DND-41 (cell line): ENCODE data around the gene SMARCA2.

Experiments
- ATAC-seq: fragments of 200-7000 bp; cut with Tn5 transposase; 3 replicates; pipeline ENCODE4 v1.9.1; 2021; ENCODE audit warnings: low read depth; ENCODE audit not compliant: insufficient read depth
- DNase-seq: peaks from one replicate; pipeline ENCODE4 v3.0.0-alpha.2; 2020
- H2AFZ ChIP-seq: 2 replicates; pipeline ENCODE4 v1.6.0; 2012; ENCODE audit warnings: low read depth, low read length
- H3K27ac ChIP-seq: 2 replicates; pipeline ENCODE4 v1.5.1; 2012; ENCODE audit warnings: low read length, inconsistent platforms
- H3K27me3 ChIP-seq: fragments of 200-600 bp; sonication (generic); 2 replicates; pipeline ENCODE4 v1.6.0; 2012; ENCODE audit warnings: low read length, mild to moderate bottlenecking, inconsistent platforms; ENCODE audit not compliant: insufficient read depth, poor library complexity
- H3K36me3 ChIP-seq: 2 replicates; pipeline ENCODE4 v1.5.1; 2012; ENCODE audit warnings: low read length, inconsistent platforms; ENCODE audit not compliant: insufficient read depth
- H3K4me1 ChIP-seq: 2 replicates; pipeline ENCODE4 v1.5.1; 2012; ENCODE audit warnings: mild to moderate bottlenecking, low read length; ENCODE audit not compliant: insufficient read depth
- H3K4me2 ChIP-seq: 2 replicates; pipeline ENCODE4 v1.6.0; 2012; ENCODE audit warnings: mild to moderate bottlenecking, moderate library complexity, low read length, inconsistent platforms; ENCODE audit not compliant: insufficient read depth
- H3K4me3 ChIP-seq, 2 experiments: fragments of 200-600 bp in 1 of 2; shearing (Covaris generic) in 1 of 2; 2 replicates each; pipeline ENCODE4 v1.5.1; 2012 to 2016; ENCODE audit warnings: inconsistent platforms in 2 of 2, low read length in 2 of 2, mild to moderate bottlenecking in 2 of 2, low read depth in 1 of 2, moderate library complexity in 1 of 2
- H3K79me2 ChIP-seq: 2 replicates; pipeline ENCODE4 v1.6.0; 2012; ENCODE audit warnings: low read length, inconsistent platforms; ENCODE audit not compliant: insufficient read depth
- H3K9ac ChIP-seq: 2 replicates; pipeline ENCODE4 v1.6.0; 2012; ENCODE audit warnings: low read depth, mild to moderate bottlenecking, inconsistent platforms, low read length, moderate library complexity
- H3K9me3 ChIP-seq: 2 replicates; pipeline ENCODE4 v1.5.1; 2012; ENCODE audit warnings: low read length, moderate library complexity, mild to moderate bottlenecking, inconsistent platforms; ENCODE audit not compliant: insufficient read depth, severe bottlenecking
- H4K20me1 ChIP-seq: 2 replicates; pipeline ENCODE4 v1.6.0; 2012; ENCODE audit warnings: low read length; ENCODE audit not compliant: insufficient read depth
- EZH2 ChIP-seq: IDR thresholded peaks from 3 replicates; pipeline ENCODE4 v1.6.1; 2012; ENCODE audit warnings: borderline replicate concordance, low read depth, mild to moderate bottlenecking, moderate library complexity, low read length, inconsistent platforms; ENCODE audit not compliant: severe bottlenecking
- TF ChIP-seq, protein P1 (sequence below): IDR thresholded peaks from 2 replicates; pipeline ENCODE4 v1.5.1; 2012; ENCODE audit warnings: borderline replicate concordance, low read length, moderate library complexity, mild to moderate bottlenecking; ENCODE audit not compliant: poor library complexity, severe bottlenecking; ENCODE audit errors: extremely low read depth

The SMARCA2 gene

DNA sequence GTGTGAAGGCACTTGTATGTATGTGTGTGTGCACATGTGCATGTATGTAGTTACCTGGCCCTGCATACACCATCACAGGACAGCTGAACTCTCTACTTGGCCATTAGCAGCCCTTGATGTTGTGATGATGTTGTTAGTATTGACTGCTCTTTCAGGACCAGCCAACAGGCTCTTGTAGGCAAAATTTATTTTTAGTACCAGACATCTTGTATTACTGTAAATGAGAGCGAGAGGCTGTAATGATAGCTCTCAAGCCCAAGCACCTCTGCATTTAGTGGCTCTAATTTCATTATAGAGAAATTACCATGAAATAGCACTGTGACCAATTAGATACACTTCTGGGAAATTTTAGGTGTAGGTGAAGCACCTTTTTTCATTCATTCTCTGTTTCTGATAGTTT is 158.0 kb downstream of the SMARCA2 start:
- Histone ChIP-seq H3K4me1 (no peaks in the 10 kb centered on the region), H3K4me3 (no peak overlapping the region), H3K27me3 (no peaks in the 10 kb centered on the region), H3K27ac (no peak overlapping the region), H3K9ac (no peak overlapping the region), H2AFZ (no peak overlapping the region), H3K9me3 (no peaks in the 10 kb centered on the region), H3K36me3 (peaks cover 34% of the 10 kb centered on the region; the same call in 1 of the 2 replicates), H4K20me1 (no peaks in the 10 kb centered on the region), H3K4me2 (no peak overlapping the region), H3K79me2 (no peaks in the 10 kb centered on the region)
- TF ChIP-seq, protein P1, sequence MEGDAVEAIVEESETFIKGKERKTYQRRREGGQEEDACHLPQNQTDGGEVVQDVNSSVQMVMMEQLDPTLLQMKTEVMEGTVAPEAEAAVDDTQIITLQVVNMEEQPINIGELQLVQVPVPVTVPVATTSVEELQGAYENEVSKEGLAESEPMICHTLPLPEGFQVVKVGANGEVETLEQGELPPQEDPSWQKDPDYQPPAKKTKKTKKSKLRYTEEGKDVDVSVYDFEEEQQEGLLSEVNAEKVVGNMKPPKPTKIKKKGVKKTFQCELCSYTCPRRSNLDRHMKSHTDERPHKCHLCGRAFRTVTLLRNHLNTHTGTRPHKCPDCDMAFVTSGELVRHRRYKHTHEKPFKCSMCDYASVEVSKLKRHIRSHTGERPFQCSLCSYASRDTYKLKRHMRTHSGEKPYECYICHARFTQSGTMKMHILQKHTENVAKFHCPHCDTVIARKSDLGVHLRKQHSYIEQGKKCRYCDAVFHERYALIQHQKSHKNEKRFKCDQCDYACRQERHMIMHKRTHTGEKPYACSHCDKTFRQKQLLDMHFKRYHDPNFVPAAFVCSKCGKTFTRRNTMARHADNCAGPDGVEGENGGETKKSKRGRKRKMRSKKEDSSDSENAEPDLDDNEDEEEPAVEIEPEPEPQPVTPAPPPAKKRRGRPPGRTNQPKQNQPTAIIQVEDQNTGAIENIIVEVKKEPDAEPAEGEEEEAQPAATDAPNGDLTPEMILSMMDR: no peak
- no peak for TF ChIP-seq EZH2
- no peak for DNase-seq
- ATAC-seq: no peak

DNA sequence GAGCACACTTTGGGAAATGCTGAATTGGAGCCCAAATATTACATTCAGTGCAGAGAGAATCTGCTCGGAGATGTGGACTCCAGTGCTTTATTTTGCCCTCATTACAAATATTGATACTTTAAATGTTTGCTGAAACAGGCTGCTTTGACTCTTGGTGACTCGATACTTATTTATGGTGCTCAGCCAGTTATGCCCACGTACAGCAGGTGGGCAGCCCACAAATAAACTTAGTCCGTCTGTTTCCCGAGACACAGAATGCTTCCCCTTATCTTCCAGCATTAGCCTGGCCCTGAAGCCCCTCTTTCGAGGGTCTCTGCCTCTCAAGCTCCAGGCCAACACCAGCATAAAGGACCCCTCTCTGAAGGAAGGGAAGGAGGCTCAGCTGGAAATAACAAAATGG is 158.7 kb downstream of the SMARCA2 start:
- DNase-seq (no peak), ATAC-seq (no peak)
- Histone ChIP-seq H3K4me3 (no peak overlapping the region), H3K9ac (no peak overlapping the region), H3K4me2 (no peak overlapping the region), H3K79me2 (no peaks in the 10 kb centered on the region), H3K36me3 (peaks cover 32% of the 10 kb centered on the region; the same call in 1 of the 2 replicates), H3K27me3 (no peaks in the 10 kb centered on the region), H2AFZ (no peak overlapping the region), H3K27ac (no peak overlapping the region), H3K4me1 (no peaks in the 10 kb centered on the region), H3K9me3 (no peaks in the 10 kb centered on the region), H4K20me1 (no peaks in the 10 kb centered on the region)
- TF ChIP-seq, protein P1: no peak
- TF ChIP-seq EZH2: no peak

DNA sequence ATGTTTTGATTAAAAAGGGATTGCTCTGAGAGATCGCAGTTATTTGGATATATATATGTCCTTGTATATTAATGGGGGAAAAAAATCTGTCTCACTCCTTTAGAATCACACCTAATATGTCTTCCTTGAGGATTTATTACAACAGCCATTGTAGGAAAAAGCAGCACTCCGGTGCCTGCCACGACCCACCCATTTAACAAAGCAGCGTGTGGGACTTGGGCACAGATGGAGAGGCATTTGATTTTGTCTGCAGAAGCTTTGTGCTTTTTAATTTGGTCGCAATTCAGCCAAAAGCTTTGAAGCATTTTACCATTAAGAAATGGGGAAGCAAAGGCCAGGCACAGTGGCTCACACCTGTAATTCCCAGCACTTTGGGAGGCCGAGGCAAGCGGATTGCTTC is 159.2 kb downstream of the SMARCA2 start:
- no peaks in the 10 kb centered on the region for H3K27me3 ChIP-seq
- TF ChIP-seq, protein P1: no peak
- no peak for TF ChIP-seq EZH2
- H2AFZ ChIP-seq: no peak overlapping the region
- no peaks in the 10 kb centered on the region for H3K9me3 ChIP-seq
- H3K9ac ChIP-seq: no peak overlapping the region
- no peaks in the 10 kb centered on the region for H4K20me1 ChIP-seq
- DNase-seq: no peak
- H3K36me3 ChIP-seq: peaks cover 29% of the 10 kb centered on the region; the same call in 1 of the 2 replicates
- no peak overlapping the region for H3K27ac ChIP-seq
- H3K4me1 ChIP-seq: no peaks in the 10 kb centered on the region
- no peak overlapping the region for H3K4me3 ChIP-seq
- H3K79me2 ChIP-seq: no peaks in the 10 kb centered on the region
- no peak for ATAC-seq
- H3K4me2 ChIP-seq: no peak overlapping the region

DNA sequence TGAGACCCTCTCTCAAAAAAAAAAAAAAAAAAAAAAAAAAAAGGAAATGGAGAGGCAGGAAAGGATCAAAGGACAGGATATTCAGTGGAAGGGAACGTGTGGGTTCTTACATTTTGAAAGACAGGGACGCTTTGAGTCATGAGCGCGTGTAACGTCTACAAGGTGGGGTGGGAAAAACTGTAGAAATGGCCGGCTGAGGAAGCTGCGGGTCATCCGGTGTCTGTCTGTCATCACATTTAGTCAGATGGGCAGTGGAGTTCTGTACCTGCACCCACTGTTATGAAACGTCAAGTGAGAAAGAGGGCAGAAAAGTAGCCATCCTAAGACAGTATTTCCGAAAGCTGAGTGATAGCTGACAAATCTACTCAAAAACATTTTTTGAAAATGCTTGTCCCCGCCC is 159.8 kb downstream of the SMARCA2 start:
- Histone ChIP-seq H3K4me3 (no peak overlapping the region), H3K27me3 (no peaks in the 10 kb centered on the region), H3K4me2 (no peak overlapping the region), H3K4me1 (no peaks in the 10 kb centered on the region), H3K27ac (no peak overlapping the region), H3K79me2 (no peaks in the 10 kb centered on the region), H3K9ac (no peak overlapping the region), H3K9me3 (no peaks in the 10 kb centered on the region), H3K36me3 (peaks cover 24% of the 10 kb centered on the region; the same call in 1 of the 2 replicates), H4K20me1 (no peaks in the 10 kb centered on the region), H2AFZ (no peak overlapping the region)
- DNase-seq (no peak), ATAC-seq (no peak)
- no peak for TF ChIP-seq EZH2
- TF ChIP-seq, protein P1: no peak
